PC-9 (cell line): ENCODE data around the gene LYZ. TPM values are rescaled to one million over a fixed set of nuclear protein-coding genes. Genes with fewer than 3 reads are reported as not detected.

Experiments used
- BruUV-seq: library from RNA; stranded (reverse); fragments of 400-500 nt; replicated peaks from 2 replicates; lab custom pipeline; 2021; lab: Mats Ljungman, UMichigan
- CTCF ChIA-PET: fragments of 300-600 bp; sonication (Branson Sonifier 250); formaldehyde crosslinking; loops from one replicate; lab custom pipeline; 2022; ENCODE audit warnings: antibody characterized with exemption; lab: Charles Lee
- POLR2A ChIA-PET: fragments of 300-600 bp; sonication (Branson Sonifier 250); formaldehyde crosslinking; loops from one replicate; lab custom pipeline; 2022; ENCODE audit warnings: antibody characterized with exemption; ENCODE audit not compliant: unreplicated experiment; lab: Charles Lee
- DNase-seq, 2 experiments: peaks; one replicate each; pipeline versions ENCODE4 v3.0.0 to v3.0.0-alpha.2; 2015 to 2022; ENCODE audit warnings: mixed read lengths in 1 of 2
- H2AFZ ChIP-seq: fragments of 200-600 bp; sonication (generic); 2 replicates; pipeline ENCODE4 v1.8.1; 2017; ENCODE audit warnings: antibody characterized with exemption
- H3F3A ChIP-seq: fragments of 200-600 bp; sonication (generic); 2 replicates; pipeline ENCODE4 v1.8.1; 2017; ENCODE audit warnings: antibody characterized with exemption, mild to moderate bottlenecking, low read depth; ENCODE audit not compliant: insufficient read depth
- H3K27ac ChIP-seq: fragments of 200-600 bp; sonication (generic); 2 replicates; pipeline ENCODE4 v1.6.1; 2016; ENCODE audit warnings: mixed run types
- H3K27me3 ChIP-seq: fragments of 200-600 bp; sonication (generic); 2 replicates; pipeline ENCODE4 v1.6.1; 2016; ENCODE audit warnings: low read depth, mixed run types; ENCODE audit not compliant: insufficient read depth
- H3K36me3 ChIP-seq: fragments of 200-600 bp; sonication (generic); 2 replicates; pipeline ENCODE4 v1.6.1; 2016; ENCODE audit warnings: low read depth, mixed run types
- H3K4me1 ChIP-seq: fragments of 200-600 bp; sonication (generic); replicated peaks from 2 replicates; pipeline ENCODE4 v1.6.1; 2016; ENCODE audit warnings: mixed run types; ENCODE audit not compliant: insufficient read depth
- H3K4me2 ChIP-seq: fragments of 200-600 bp; sonication (generic); 2 replicates; pipeline ENCODE4 v1.6.1; 2017; ENCODE audit warnings: mixed run types
- H3K4me3 ChIP-seq: fragments of 200-600 bp; sonication (generic); 2 replicates; pipeline ENCODE4 v1.6.1; 2016; ENCODE audit warnings: mixed run types
- H3K79me2 ChIP-seq: fragments of 200-600 bp; sonication (generic); 2 replicates; pipeline ENCODE4 v1.6.1; 2017; ENCODE audit warnings: low read depth, mixed run types
- H3K9me2 ChIP-seq: fragments of 200-600 bp; sonication (generic); 2 replicates; pipeline ENCODE4 v1.8.1; 2017; ENCODE audit warnings: mild to moderate bottlenecking; ENCODE audit not compliant: insufficient read depth
- H3K9me3 ChIP-seq: fragments of 200-600 bp; sonication (generic); 2 replicates; pipeline ENCODE4 v1.8.1; 2016; ENCODE audit warnings: low read depth; ENCODE audit not compliant: insufficient read depth
- H4K20me1 ChIP-seq: fragments of 200-600 bp; sonication (generic); 2 replicates; pipeline ENCODE4 v1.8.1; 2017; ENCODE audit not compliant: insufficient read depth
- EZH2 ChIP-seq: fragments of 200-600 bp; sonication (generic); IDR thresholded peaks from 2 replicates; pipeline ENCODE4 v1.8.0; 2017; ENCODE audit warnings: antibody characterized with exemption, low read depth
- intact Hi-C: fragments of 100-400 bp; cut with micrococcal nuclease; formaldehyde crosslinking; loops from one replicate; pipeline ENCODE4 v1.10.0; 2022; ENCODE audit not compliant: unreplicated experiment
- total RNA-seq: library from RNA; stranded (reverse); gene quantifications from 2 replicates; pipeline ENCODE4 v1.2.3, GENCODE V29; 2021
- TF ChIP-seq, protein P1 (sequence below): fragments of 200-600 bp; sonication (generic); conservative IDR thresholded peaks from 2 replicates; pipeline ENCODE4 v1.6.1; 2017; ENCODE audit warnings: mixed run types, antibody characterized with exemption, mild to moderate bottlenecking, moderate library complexity

Gene LYZ
- total RNA-seq, 1 experiment from 2014 or later, result not detected

DNA sequence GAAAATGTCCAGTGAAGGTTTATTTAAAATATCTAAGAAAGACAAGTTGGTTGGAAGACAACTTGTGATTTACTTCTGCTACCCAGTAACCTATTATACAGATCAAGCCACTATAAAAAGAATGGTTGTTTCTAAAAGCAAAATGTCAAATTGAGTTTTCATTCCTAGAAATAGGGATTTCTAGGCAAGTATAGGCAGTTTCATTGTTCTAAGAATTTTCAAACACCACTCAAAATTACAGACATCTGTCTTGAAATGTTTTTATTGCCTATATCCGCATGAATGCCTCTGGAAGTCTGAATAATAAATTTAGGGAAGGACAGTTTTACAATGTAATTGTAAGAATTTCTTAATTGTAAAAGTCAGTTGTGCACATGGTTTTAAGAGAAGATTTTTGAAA is 20.0 kb downstream of the LYZ start:
- no TSS peak for BruUV-seq
- no peak overlapping the region for H3K4me3 ChIP-seq
- no peak overlapping the region for H3K4me2 ChIP-seq
- no peaks in the 10 kb centered on the region for H4K20me1 ChIP-seq
- H3K27me3 ChIP-seq, result no peaks in the 10 kb centered on the region
- intact Hi-C loops, result no loop called here
- no peak for TF ChIP-seq EZH2
- ChIA-PET POLR2A (no interaction called here), CTCF (no interaction called here)
- H3K9me2 ChIP-seq, result no peaks in the 10 kb centered on the region
- peaks cover 29% of the 10 kb centered on the region for H3K36me3 ChIP-seq
- no peaks in the 10 kb centered on the region for H3K4me1 ChIP-seq
- no peaks in the 10 kb centered on the region for H3K9me3 ChIP-seq
- H3F3A ChIP-seq, result no peaks in the 10 kb centered on the region
- no peak overlapping the region for H2AFZ ChIP-seq
- H3K27ac ChIP-seq, result no peak overlapping the region
- 0 out of 2 replicates have a peak, but pooled peaks cover 7% of the 10 kb centered on the region for H3K79me2 ChIP-seq
- no peak for DNase-seq

DNA sequence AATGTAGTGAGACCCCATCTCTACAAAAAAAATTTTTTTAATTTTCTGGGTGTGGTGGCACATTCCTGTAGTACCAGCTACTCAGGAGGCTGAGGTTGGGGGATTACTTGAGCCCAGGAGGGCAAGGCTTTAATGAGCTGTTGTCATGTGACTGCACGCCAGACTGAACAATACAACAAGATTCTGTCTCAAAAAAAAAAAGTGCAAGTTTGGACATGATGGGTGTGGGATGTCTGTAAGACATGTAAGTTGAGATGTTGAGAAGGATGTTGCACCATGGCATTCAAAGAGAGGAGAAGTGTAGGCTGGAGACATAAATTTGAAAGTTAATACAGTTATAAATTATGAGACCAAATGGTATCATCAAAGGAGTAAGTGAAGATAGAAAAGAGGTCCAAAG is 34.9 kb downstream of the LYZ start:
- Histone ChIP-seq H2AFZ (no peak overlapping the region), H3K36me3 (no peaks in the 10 kb centered on the region), H3K27ac (no peak overlapping the region), H3K79me2 (no peaks in the 10 kb centered on the region), H3K4me2 (no peak overlapping the region), H4K20me1 (no peaks in the 10 kb centered on the region), H3K9me3 (no peaks in the 10 kb centered on the region), H3K9me2 (no peaks in the 10 kb centered on the region), H3K4me1 (no peaks in the 10 kb centered on the region), H3F3A (0 out of 2 replicates have a peak, but pooled peaks cover 4% of the 10 kb centered on the region), H3K27me3 (no peaks in the 10 kb centered on the region), H3K4me3 (no peak overlapping the region)
- ChIA-PET CTCF (no interaction called here), POLR2A (no interaction called here)
- TF ChIP-seq, protein P1, sequence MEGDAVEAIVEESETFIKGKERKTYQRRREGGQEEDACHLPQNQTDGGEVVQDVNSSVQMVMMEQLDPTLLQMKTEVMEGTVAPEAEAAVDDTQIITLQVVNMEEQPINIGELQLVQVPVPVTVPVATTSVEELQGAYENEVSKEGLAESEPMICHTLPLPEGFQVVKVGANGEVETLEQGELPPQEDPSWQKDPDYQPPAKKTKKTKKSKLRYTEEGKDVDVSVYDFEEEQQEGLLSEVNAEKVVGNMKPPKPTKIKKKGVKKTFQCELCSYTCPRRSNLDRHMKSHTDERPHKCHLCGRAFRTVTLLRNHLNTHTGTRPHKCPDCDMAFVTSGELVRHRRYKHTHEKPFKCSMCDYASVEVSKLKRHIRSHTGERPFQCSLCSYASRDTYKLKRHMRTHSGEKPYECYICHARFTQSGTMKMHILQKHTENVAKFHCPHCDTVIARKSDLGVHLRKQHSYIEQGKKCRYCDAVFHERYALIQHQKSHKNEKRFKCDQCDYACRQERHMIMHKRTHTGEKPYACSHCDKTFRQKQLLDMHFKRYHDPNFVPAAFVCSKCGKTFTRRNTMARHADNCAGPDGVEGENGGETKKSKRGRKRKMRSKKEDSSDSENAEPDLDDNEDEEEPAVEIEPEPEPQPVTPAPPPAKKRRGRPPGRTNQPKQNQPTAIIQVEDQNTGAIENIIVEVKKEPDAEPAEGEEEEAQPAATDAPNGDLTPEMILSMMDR, result no peak
- TF ChIP-seq EZH2, result no peak
- no peak for DNase-seq
- BruUV-seq, result no TSS peak
- intact Hi-C loops, result no loop called here

DNA sequence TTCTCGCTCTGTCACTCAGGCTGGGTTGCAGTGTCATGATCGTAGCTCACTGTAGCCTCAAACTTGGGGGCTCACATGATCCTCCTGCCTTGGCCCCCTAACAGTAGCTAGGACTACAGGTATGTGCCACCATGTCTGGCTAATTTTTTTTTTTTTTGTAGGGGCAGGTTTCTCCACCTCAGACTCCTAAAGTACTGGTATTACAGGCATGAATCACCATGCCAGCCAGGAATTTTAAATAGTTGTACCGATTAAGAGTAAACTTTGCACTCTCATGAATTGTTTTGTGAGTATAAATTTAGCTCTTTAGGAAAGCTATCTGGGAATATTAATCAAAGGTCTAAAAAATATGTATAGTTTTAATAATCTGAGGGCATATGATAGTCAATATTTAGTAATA is 36.9 kb downstream of the LYZ start:
- H3K4me2 ChIP-seq, result no peak overlapping the region
- no peaks in the 10 kb centered on the region for H3K79me2 ChIP-seq
- ChIA-PET CTCF (interaction anchor here (0.7 kb wide), 2 partner anchors 93 to 206 kb away, joined by 3 read pairs; no protein-coding TSS in a partner anchor), POLR2A (interaction anchor here (0.6 to 0.7 kb wide), 2 partner anchors 37 to 577 kb away, joined by 3 to 4 read pairs; partner anchors contain the start of genes LYZ and MDM2)
- peaks cover 3% of the 10 kb centered on the region; the same call in 1 of the 2 replicates for H4K20me1 ChIP-seq
- no peaks in the 10 kb centered on the region for H3K9me2 ChIP-seq
- no peaks in the 10 kb centered on the region for H3K27me3 ChIP-seq
- H3K27ac ChIP-seq, result no peak overlapping the region
- 0 out of 2 replicates have a peak, but pooled peaks cover 4% of the 10 kb centered on the region for H3F3A ChIP-seq
- TF ChIP-seq, protein P1, result no peak
- TF ChIP-seq EZH2, result no peak
- H2AFZ ChIP-seq, result no peak overlapping the region
- no peaks in the 10 kb centered on the region for H3K9me3 ChIP-seq
- H3K4me3 ChIP-seq, result no peak overlapping the region
- no peaks in the 10 kb centered on the region for H3K4me1 ChIP-seq
- intact Hi-C loops, result no loop called here
- BruUV-seq, result no TSS peak
- no peak for DNase-seq
- no peaks in the 10 kb centered on the region for H3K36me3 ChIP-seq

DNA sequence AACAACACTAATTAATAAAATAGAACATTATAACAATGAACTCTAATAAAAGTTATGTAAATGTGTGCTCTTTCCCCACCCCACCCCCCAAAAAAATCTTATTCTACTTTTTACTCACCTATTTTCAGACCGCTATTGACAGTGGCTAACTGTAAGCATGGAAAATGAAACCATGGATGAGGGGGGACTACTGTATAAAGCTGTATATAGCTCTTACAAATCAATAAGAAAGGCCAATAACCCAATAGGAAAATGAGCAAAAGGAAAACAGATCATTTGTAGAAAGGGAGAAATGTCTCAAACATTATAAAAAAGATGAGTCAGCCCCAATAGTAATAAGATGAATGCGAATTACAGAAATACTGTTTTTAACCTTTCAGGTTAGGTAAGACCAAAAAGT is 38.7 kb downstream of the LYZ start:
- DNase-seq, result no peak
- Histone ChIP-seq H4K20me1 (peaks cover 3% of the 10 kb centered on the region; the same call in 1 of the 2 replicates), H3K79me2 (no peaks in the 10 kb centered on the region), H3K4me1 (no peaks in the 10 kb centered on the region), H3K27ac (no peak overlapping the region), H3K4me3 (no peak overlapping the region), H3F3A (0 out of 2 replicates have a peak, but pooled peaks cover 4% of the 10 kb centered on the region), H2AFZ (no peak overlapping the region), H3K9me2 (no peaks in the 10 kb centered on the region), H3K9me3 (no peaks in the 10 kb centered on the region), H3K4me2 (no peak overlapping the region), H3K36me3 (no peaks in the 10 kb centered on the region), H3K27me3 (no peaks in the 10 kb centered on the region)
- POLR2A ChIA-PET, result no interaction called here
- CTCF ChIA-PET, result no interaction called here
- intact Hi-C loops, result no loop called here
- TF ChIP-seq EZH2, result no peak
- TF ChIP-seq, protein P1, result no peak
- BruUV-seq, result no TSS peak
